PC-9 (cell line): ENCODE results near the gene PDZRN4. TPM values are rescaled to one million over a fixed set of nuclear protein-coding genes. Genes with fewer than 3 reads are reported as not detected.

ENCODE experiments used
- BruUV-seq: library from RNA; stranded (reverse); fragments of 400-500 nt; replicated peaks from 2 replicates; lab custom pipeline; 2021; lab: Mats Ljungman, UMichigan
- CTCF ChIA-PET: fragments of 300-600 bp; sonication (Branson Sonifier 250); formaldehyde crosslinking; loops from one replicate; lab custom pipeline; 2022; ENCODE audit warnings: antibody characterized with exemption; lab: Charles Lee
- POLR2A ChIA-PET: fragments of 300-600 bp; sonication (Branson Sonifier 250); formaldehyde crosslinking; loops from one replicate; lab custom pipeline; 2022; ENCODE audit warnings: antibody characterized with exemption; ENCODE audit not compliant: unreplicated experiment; lab: Charles Lee
- DNase-seq, 2 experiments: peaks; one replicate each; pipeline versions ENCODE4 v3.0.0 to v3.0.0-alpha.2; 2015 to 2022; ENCODE audit warnings: mixed read lengths in 1 of 2
- H2AFZ ChIP-seq: fragments of 200-600 bp; sonication (generic); 2 replicates; pipeline ENCODE4 v1.8.1; 2017; ENCODE audit warnings: antibody characterized with exemption
- H3F3A ChIP-seq: fragments of 200-600 bp; sonication (generic); 2 replicates; pipeline ENCODE4 v1.8.1; 2017; ENCODE audit warnings: antibody characterized with exemption, mild to moderate bottlenecking, low read depth; ENCODE audit not compliant: insufficient read depth
- H3K27ac ChIP-seq: fragments of 200-600 bp; sonication (generic); 2 replicates; pipeline ENCODE4 v1.6.1; 2016; ENCODE audit warnings: mixed run types
- H3K27me3 ChIP-seq: fragments of 200-600 bp; sonication (generic); 2 replicates; pipeline ENCODE4 v1.6.1; 2016; ENCODE audit warnings: low read depth, mixed run types; ENCODE audit not compliant: insufficient read depth
- H3K36me3 ChIP-seq: fragments of 200-600 bp; sonication (generic); 2 replicates; pipeline ENCODE4 v1.6.1; 2016; ENCODE audit warnings: low read depth, mixed run types
- H3K4me1 ChIP-seq: fragments of 200-600 bp; sonication (generic); replicated peaks from 2 replicates; pipeline ENCODE4 v1.6.1; 2016; ENCODE audit warnings: mixed run types; ENCODE audit not compliant: insufficient read depth
- H3K4me2 ChIP-seq: fragments of 200-600 bp; sonication (generic); 2 replicates; pipeline ENCODE4 v1.6.1; 2017; ENCODE audit warnings: mixed run types
- H3K4me3 ChIP-seq: fragments of 200-600 bp; sonication (generic); 2 replicates; pipeline ENCODE4 v1.6.1; 2016; ENCODE audit warnings: mixed run types
- H3K79me2 ChIP-seq: fragments of 200-600 bp; sonication (generic); 2 replicates; pipeline ENCODE4 v1.6.1; 2017; ENCODE audit warnings: low read depth, mixed run types
- H3K9me2 ChIP-seq: fragments of 200-600 bp; sonication (generic); 2 replicates; pipeline ENCODE4 v1.8.1; 2017; ENCODE audit warnings: mild to moderate bottlenecking; ENCODE audit not compliant: insufficient read depth
- H3K9me3 ChIP-seq: fragments of 200-600 bp; sonication (generic); 2 replicates; pipeline ENCODE4 v1.8.1; 2016; ENCODE audit warnings: low read depth; ENCODE audit not compliant: insufficient read depth
- H4K20me1 ChIP-seq: fragments of 200-600 bp; sonication (generic); 2 replicates; pipeline ENCODE4 v1.8.1; 2017; ENCODE audit not compliant: insufficient read depth
- EZH2 ChIP-seq: fragments of 200-600 bp; sonication (generic); IDR thresholded peaks from 2 replicates; pipeline ENCODE4 v1.8.0; 2017; ENCODE audit warnings: antibody characterized with exemption, low read depth
- intact Hi-C: fragments of 100-400 bp; cut with micrococcal nuclease; formaldehyde crosslinking; loops from one replicate; pipeline ENCODE4 v1.10.0; 2022; ENCODE audit not compliant: unreplicated experiment
- total RNA-seq: library from RNA; stranded (reverse); gene quantifications from 2 replicates; pipeline ENCODE4 v1.2.3, GENCODE V29; 2021
- TF ChIP-seq, protein P1 (sequence below): fragments of 200-600 bp; sonication (generic); conservative IDR thresholded peaks from 2 replicates; pipeline ENCODE4 v1.6.1; 2017; ENCODE audit warnings: mixed run types, antibody characterized with exemption, mild to moderate bottlenecking, moderate library complexity

PDZRN4 gene
- total RNA-seq, 1 experiment from 2014 or later = not detected

DNA sequence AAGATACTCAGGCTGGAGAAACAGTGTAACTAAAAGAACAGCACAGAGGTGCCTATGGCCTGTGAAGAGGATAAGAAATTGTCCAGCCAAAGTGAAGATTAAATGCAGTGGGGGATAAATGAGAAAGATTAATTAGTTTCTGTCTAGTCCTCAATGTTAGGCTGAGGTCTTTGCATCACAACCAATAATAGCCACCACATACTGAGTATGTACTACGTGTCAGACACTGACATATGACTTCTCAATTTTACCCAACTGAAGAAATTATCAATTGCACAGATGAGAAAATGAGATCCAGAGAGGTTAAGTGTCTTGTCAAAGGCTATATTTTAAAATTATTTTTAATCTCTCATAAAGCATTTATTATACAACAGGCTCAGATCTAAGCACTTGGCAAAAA, 285.9 kb downstream of the PDZRN4 start:
- intact Hi-C loops = no loop called here

DNA sequence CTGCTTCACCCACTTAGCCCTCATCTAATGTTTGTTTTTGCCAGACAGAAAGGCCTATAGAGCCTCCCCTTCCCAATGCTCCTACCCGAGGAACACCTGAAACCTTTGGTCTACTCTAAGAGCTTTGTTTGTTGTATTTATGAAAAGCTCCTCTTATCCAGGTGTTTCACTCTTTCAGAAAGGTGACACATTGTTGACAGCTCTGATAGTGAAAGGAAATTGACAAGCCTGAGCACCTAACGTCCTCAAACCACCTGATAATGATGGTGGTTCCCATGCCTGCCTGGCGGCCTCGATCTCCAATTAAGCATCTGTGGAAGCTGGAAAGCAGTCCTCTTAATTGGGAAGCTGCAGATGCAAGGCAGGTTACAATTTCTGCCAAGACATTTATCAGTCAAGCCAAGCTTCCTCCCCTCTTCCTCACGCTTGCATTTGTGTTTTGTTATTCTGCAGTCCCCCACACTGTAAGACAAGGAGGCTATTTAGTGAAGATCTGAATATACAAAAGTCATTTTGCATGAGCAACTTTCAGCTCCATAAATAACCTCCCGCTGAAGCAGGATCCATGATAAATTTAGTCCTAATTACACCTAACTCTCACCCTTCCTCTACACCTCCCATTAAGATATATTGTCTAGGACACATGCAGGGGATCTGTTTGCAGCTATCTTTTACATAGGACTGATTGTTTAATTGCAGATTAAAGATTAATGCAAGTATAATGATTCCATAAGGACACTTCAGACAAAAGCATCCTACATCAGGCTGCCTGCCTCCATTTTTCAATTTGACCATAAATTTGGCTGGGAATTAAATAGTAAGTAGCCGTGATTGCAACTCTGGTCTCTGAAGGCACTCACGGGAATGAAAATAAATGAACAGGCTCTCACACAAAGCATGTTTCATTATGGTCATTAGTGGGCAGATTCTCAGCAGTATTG, 288.6 kb downstream of the PDZRN4 start:
- Histone ChIP-seq H3K4me1 (no peaks in the 10 kb centered on the region), H3K27me3 (no peaks in the 10 kb centered on the region), H3K27ac (no peak overlapping the region), H3K4me2 (no peak overlapping the region), H3K4me3 (no peak overlapping the region), H3K9me2 (no peaks in the 10 kb centered on the region), H3K9me3 (no peaks in the 10 kb centered on the region), H2AFZ (no peak overlapping the region), H4K20me1 (no peaks in the 10 kb centered on the region), H3K36me3 (no peaks in the 10 kb centered on the region), H3F3A (no peaks in the 10 kb centered on the region), H3K79me2 (no peaks in the 10 kb centered on the region)
- intact Hi-C loops = no loop called here
- no TSS peak for BruUV-seq
- ChIA-PET CTCF (no interaction called here), POLR2A (no interaction called here)
- DNase-seq = no peak
- TF ChIP-seq, protein P1, sequence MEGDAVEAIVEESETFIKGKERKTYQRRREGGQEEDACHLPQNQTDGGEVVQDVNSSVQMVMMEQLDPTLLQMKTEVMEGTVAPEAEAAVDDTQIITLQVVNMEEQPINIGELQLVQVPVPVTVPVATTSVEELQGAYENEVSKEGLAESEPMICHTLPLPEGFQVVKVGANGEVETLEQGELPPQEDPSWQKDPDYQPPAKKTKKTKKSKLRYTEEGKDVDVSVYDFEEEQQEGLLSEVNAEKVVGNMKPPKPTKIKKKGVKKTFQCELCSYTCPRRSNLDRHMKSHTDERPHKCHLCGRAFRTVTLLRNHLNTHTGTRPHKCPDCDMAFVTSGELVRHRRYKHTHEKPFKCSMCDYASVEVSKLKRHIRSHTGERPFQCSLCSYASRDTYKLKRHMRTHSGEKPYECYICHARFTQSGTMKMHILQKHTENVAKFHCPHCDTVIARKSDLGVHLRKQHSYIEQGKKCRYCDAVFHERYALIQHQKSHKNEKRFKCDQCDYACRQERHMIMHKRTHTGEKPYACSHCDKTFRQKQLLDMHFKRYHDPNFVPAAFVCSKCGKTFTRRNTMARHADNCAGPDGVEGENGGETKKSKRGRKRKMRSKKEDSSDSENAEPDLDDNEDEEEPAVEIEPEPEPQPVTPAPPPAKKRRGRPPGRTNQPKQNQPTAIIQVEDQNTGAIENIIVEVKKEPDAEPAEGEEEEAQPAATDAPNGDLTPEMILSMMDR = no peak

More for the DNA sequence above, 285.9 kb downstream of the PDZRN4 start:
- no peaks in the 10 kb centered on the region for H3K27me3 ChIP-seq
- H3K9me2 ChIP-seq = no peaks in the 10 kb centered on the region
- no peak overlapping the region for H3K4me3 ChIP-seq
- CTCF ChIA-PET = no interaction called here
- H3F3A ChIP-seq = no peaks in the 10 kb centered on the region
- H3K4me1 ChIP-seq = no peaks in the 10 kb centered on the region
- H2AFZ ChIP-seq = no peak overlapping the region
- no peaks in the 10 kb centered on the region for H3K9me3 ChIP-seq
- POLR2A ChIA-PET = no interaction called here
- no peak for TF ChIP-seq EZH2
- TF ChIP-seq, protein P1 = no peak
- no peak for DNase-seq
- no peaks in the 10 kb centered on the region for H3K79me2 ChIP-seq
- no peak overlapping the region for H3K4me2 ChIP-seq
- no peaks in the 10 kb centered on the region for H4K20me1 ChIP-seq
- BruUV-seq = no TSS peak
- H3K36me3 ChIP-seq = no peaks in the 10 kb centered on the region
- no peak overlapping the region for H3K27ac ChIP-seq

DNA sequence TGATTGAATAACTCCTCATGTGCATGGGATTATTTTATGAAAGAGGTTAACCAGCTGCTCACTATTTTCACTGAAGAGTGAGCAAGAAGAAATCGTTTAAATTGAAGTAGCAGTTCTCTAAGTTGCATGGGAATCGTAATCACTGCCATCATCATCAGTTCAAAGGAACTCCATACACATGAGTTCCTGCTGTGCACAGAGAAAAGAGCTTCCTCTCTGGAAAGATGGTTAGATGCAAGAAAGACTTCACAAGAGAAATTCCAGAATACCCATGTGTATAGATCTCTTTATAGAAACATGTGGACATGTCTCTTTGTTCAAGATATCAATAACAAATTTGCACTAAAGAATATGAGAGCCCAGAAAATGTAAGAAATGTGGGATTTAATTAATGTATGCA, 291.3 kb downstream of the PDZRN4 start:
- ChIA-PET POLR2A (no interaction called here), CTCF (no interaction called here)
- DNase-seq = no peak
- Histone ChIP-seq H3K79me2 (no peaks in the 10 kb centered on the region), H3K4me2 (no peak overlapping the region), H3K9me3 (no peaks in the 10 kb centered on the region), H4K20me1 (no peaks in the 10 kb centered on the region), H3K4me3 (no peak overlapping the region), H3K36me3 (no peaks in the 10 kb centered on the region), H3K27me3 (no peaks in the 10 kb centered on the region), H3K4me1 (no peaks in the 10 kb centered on the region), H2AFZ (no peak overlapping the region), H3K27ac (no peak overlapping the region), H3F3A (no peaks in the 10 kb centered on the region), H3K9me2 (no peaks in the 10 kb centered on the region)
- intact Hi-C loops = no loop called here
- BruUV-seq = no TSS peak
- TF ChIP-seq, protein P1 = no peak
- no peak for TF ChIP-seq EZH2
